ENCODE data around the gene GBP1. TPM values are rescaled to one million over a fixed set of nuclear protein-coding genes. Genes with fewer than 3 reads are reported as not detected.
"Not testable (repeated sequence)": the region's sequence is repeated elsewhere in the genome, so short reads cannot be mapped to it uniquely, and the experiment has no call there.

The GBP1 gene
- total RNA-seq, 1 donor from 2014 or later = 38.4 TPM

DNA sequence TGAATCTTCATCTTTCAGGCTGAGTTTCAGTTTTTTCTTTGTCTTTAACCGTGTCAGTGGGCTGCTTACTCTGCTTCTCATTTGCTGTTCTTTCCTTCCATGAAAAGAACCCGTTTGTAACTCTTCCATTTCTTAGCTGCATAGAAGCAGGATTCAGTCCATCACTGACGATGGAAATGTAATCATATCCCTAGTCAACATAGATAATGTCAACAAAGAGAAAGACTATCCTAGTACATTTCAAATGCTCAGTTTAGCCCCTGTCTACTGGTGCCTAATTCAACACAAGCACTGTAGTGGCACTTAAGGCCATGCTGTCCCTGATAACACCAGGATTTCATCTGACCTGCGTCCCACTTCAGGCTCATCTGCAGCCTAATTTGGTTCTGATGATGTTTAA is 376 bp downstream of the GBP1 start:
- DNase-seq (ENCODE audit: low spot score) (no peak), ATAC-seq (peak; percentile 72)
- intact Hi-C loops (cut with DNase I) = no loop called here

- no peak for ATAC-seq
- DNase-seq (ENCODE audit: low spot score) = no peak
- intact Hi-C loops (cut with DNase I) = no loop called here
These were observed 1.9 kb downstream of the GBP1 start for GRCh38 chr1:89063094-89063493.

GRCh38 chr1:89060091-89060490 is 4.9 kb downstream of the GBP1 start:
- no peak for DNase-seq (ENCODE audit: low spot score)
- intact Hi-C loops (cut with DNase I) = no loop called here
- ATAC-seq = no peak

GRCh38 chr1:89051955-89052312 is 13.1 kb downstream of the GBP1 start:
- ATAC-seq (no peak), DNase-seq (ENCODE audit: low spot score) (no peak)
- intact Hi-C loops (cut with DNase I) = no loop called here

GRCh38 chr1:89051300-89051954 is 13.6 kb downstream of the GBP1 start:
- intact Hi-C loops (cut with DNase I) = no loop called here
- no peak for DNase-seq (ENCODE audit: low spot score)
- ATAC-seq = no peak

- DNase-seq (ENCODE audit: low spot score) = no peak
- intact Hi-C loops (cut with DNase I) = no loop called here
- ATAC-seq = no peak
These were observed 14.4 kb downstream of the GBP1 start for GRCh38 chr1:89050649-89051033.

GRCh38 chr1:89049901-89050648 is 14.9 kb downstream of the GBP1 start:
- ATAC-seq; intact Hi-C loops (cut with DNase I); DNase-seq (ENCODE audit: low spot score): not testable (repeated sequence)

- intact Hi-C loops (cut with DNase I); DNase-seq (ENCODE audit: low spot score); ATAC-seq: not testable (repeated sequence)
These were observed 15.8 kb downstream of the GBP1 start for GRCh38 chr1:89049187-89049586.

GRCh38 chr1:89047734-89048133 is 17.3 kb downstream of the GBP1 start:
- ATAC-seq (no peak), DNase-seq (ENCODE audit: low spot score) (no peak)
- intact Hi-C loops (cut with DNase I) = no loop called here

DNA sequence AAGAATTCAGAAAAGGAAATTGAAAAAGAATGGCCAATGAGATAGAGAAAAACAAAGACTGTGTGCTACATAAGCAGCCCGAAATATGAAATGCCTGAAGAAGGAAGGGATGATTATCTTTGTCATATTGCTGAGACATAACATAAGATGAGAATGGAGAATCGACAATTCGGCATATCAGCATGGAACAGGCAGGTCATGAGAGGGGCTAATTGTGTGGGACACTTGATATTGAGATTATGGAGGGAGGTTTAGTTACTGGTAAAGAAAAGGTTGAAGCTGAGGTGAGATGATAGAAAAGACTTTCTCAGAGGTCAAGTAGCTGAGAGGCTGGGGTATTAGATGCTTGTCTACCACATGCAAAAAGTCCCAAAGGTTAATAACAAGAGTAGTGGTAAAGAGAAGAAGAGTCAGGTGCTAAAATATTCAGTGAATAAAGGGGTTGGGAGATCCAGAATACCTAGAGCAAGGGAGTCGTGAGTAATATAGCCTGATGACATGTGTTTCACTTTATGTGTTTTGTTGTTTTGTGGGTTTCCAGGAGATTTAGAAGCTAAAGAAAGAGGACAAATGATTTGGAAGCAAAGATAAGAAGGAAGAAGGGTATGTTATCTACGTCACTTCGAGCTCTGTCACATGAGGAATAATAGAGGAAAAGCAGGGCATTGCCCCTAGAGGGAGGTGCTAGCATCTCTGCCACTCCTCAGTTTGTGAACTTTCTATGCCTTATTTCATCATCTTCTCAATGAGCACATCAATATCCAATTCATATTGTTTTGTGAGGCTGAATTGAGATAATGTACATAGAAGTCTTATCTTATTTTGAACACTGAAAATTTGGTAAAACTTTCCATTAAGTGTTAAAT is 18.5 kb downstream of the GBP1 start:
- intact Hi-C loops (cut with DNase I); ATAC-seq; DNase-seq (ENCODE audit: low spot score): not testable (repeated sequence)

GRCh38 chr1:89044970-89045721 is 19.9 kb downstream of the GBP1 start:
- DNase-seq (ENCODE audit: low spot score) (no peak), ATAC-seq (no peak)
- intact Hi-C loops (cut with DNase I) = no loop called here

GRCh38 chr1:89043940-89044339 is 21.1 kb downstream of the GBP1 start:
- ATAC-seq (no peak), DNase-seq (ENCODE audit: low spot score) (no peak)
- intact Hi-C loops (cut with DNase I) = no loop called here

DNA sequence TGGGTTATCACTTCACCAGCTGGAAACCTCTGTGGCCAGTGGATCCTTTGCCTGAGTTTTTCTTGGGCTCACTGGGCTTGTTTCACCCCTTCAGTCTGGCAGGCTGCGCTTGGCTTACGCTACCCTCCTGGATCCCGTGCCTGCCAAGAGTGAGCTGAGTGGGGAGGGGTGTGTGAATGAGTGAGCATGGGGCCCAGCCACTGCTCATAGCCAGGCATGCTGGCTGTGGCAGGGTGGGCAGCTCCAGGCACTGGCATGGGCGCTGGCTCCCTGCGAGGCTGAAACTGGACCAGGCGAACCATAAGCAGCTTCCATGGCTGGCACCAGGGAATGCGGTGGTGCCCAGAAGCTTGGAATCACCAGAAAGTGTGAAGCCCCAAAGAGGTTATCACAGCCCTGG is 22.5 kb downstream of the GBP1 start:
- intact Hi-C loops (cut with DNase I) = no loop called here
- DNase-seq (ENCODE audit: low spot score) = no peak
- no peak for ATAC-seq

GRCh38 chr1:89041721-89042120 is 23.3 kb downstream of the GBP1 start:
- intact Hi-C loops (cut with DNase I) = no loop called here
- ATAC-seq (no peak), DNase-seq (ENCODE audit: low spot score) (no peak)

GRCh38 chr1:89041119-89041641 is 23.8 kb downstream of the GBP1 start:
- intact Hi-C loops (cut with DNase I) = no loop called here
- ATAC-seq (no peak), DNase-seq (ENCODE audit: low spot score) (no peak)

DNA sequence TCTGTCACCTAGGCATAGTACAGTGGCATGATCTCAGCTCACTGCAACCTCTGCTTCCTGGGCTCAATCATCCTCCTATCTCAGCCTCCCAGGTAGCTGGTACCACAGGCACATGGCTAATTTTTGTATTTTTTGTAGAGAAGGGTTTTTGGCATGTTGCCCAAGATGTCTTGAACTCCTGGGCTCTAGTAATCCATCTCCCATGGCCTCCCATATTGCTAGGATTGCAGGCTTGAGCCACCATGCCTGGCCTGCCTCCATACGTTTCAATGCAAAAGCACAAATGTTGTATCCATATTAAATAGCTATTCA is 24.7 kb downstream of the GBP1 start:
- DNase-seq (ENCODE audit: low spot score) (no peak), ATAC-seq (no peak)
- intact Hi-C loops (cut with DNase I) = no loop called here

- no peak for DNase-seq (ENCODE audit: low spot score)
- intact Hi-C loops (cut with DNase I) = no loop called here
- ATAC-seq = no peak
These were observed 27.8 kb downstream of the GBP1 start for GRCh38 chr1:89037186-89037585.

- DNase-seq (ENCODE audit: low spot score) = no peak
- intact Hi-C loops (cut with DNase I) = no loop called here
- ATAC-seq = no peak
These were observed 29.9 kb downstream of the GBP1 start for GRCh38 chr1:89035080-89035479.

DNA sequence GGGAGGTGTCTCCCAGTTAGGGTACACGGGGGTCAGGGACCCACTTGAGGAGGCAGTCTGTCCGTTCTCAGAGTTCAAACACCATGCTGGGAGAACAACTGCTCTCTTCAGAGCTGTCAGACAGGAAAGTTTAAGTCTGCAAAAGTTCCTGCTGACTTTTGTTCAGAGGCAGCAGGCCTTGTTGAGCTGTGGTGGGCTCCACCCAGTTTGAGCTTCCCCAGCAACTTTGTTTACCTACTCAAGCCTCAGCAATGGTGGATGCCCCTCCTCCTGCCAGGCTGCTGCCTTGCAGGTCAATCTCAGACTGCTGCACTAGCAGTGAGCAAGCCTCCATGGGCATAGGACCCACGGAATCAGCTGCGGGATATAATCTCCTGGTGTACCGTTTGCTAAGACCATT is 31.0 kb downstream of the GBP1 start:
- DNase-seq (ENCODE audit: low spot score); ATAC-seq; intact Hi-C loops (cut with DNase I): not testable (repeated sequence)

Measured in sciatic nerve (tissue), 2 donors.